SKM-1 (cell line): ENCODE data around the gene ELK1.
"Not testable (repeated sequence)": the region's sequence is repeated elsewhere in the genome, so short reads cannot be mapped to it uniquely, and the experiment has no call there.

ENCODE experiments used
- DNase-seq: peaks from one replicate; lab custom pipeline; 2025; ENCODE audit not compliant: unreplicated experiment; lab: John Stamatoyannopoulos, UW

The ELK1 gene

DNA sequence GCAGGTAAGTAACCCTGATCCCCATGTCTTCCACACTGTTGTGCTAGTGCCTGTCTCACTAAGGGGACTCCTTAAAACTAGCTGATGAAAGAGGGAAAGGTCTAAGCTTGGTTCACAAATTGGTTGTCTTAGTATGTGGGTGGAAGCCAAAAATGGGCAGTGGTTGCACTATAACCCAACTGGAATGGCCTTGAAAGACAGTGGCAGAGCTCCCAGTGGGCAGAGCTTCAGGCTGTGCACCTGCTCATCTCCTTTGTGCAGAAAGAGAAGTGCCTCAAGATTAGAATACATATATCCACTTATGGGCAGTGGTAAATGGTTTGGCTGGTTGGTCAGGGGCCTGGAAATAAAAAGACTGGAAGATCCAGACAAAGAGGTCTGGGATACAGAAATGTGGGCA, 37.9 kb downstream of the ELK1 start:
- DNase-seq, result no peak

DNA sequence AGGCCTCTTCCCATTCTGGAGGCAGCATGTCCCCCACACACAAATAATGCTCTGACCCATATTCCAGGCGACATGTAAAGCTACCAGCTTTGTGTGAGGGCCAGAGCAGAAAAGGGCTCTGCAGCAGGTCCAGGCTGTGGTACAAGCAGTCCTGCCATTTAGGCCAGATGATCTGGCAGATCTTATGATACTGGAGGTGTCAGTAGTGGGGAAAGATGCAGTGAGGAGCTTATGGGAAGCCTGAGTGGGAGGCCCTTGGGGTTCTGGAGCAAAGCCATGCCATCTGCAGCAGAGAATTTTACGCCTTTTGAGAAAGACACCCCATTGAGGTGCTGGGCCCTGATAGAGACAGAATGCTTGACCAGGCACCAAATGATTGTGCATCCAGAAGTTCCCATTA, 38.4 kb downstream of the ELK1 start:
- no peak for DNase-seq

DNA sequence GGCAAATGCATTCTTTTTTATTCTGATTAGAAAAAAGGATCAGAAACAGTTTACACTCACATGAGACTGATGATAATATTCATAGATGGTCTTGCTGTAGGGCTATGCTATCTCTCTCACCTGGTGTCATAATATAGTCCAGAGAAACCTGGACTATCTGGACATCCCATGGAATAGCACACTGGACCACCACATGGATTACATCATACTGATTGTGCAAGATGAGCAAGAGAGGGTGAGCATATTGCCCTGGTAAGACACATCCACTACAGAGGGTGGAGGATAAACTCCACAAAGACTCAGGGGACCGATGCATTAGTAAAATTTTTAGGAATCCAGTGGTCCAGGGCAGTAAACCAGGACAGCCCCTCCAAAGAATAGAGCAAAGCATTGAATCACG, 38.9 kb downstream of the ELK1 start:
- no peak for DNase-seq

DNA sequence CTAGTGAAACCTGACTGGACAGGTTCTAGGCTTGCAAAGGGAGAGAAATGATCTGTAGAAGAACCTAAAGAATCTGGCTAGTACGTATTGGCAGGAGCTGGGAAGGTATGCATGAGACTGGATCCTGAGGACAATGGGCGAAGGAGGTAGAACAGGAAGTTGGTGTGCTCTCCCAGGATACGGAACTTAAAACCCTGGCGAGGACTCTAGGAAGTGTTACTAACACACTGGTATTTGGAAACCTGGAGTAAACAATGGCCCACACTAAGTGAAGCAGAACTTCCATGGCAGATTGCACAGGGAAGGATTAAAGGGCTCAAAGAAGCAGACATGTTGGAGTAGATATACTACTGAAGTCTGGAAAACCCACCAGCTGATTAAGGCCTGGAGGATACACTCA, 39.9 kb downstream of the ELK1 start:
- no peak for DNase-seq

DNA sequence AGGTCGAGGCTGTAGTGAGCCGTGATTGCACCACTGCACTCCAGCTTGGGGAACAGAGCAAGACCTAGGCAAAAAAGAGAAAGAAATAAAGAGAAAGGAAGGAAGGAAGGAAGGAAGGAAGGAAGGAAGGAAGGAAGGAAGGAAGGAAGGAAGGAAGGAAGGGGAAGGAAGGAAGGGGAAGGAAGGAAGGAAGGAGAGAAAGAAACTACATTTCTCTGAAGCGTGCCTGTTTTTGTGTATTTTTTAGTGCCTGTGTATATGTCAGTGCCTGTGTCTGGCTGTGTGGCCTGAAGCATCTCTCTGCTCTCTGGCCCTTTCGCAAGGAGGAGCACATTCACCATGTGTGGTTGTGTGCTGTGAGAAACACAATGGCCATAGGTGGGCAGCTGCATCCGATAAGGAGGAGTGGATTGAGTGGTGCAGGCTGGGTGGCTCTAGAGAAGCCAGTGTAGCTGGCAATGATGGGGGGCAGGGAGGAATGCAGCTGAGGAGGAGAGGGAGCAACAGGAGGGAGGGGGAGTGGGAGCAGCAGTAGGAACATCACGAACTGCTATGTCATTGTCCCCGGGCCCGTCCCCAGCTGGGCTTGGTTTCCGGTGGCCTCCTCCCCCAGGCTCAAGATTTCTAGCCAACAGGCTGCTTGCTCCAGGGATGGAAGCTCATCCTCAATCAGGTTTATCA, 42.1 kb downstream of the ELK1 start:
- DNase-seq, result no peak

DNA sequence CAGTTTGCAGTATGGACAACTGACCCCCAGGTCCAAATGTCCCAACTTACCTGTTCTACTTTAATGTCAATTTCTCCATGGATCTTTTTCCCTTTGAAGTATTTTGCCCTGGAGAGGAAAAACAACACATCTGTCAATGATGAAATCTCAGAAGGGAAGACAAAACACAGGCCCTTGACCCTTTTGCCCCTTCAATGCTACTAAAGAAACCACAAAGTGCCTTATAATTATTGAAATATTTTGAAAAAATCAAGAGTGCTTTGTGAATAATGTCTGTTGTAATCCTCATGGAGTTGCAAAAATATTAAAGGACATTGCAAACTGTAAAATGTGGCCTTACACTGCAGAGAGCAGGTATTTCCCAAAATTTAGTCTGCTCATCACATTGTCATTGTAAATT, 43.3 kb downstream of the ELK1 start:
- DNase-seq, result no peak

DNA sequence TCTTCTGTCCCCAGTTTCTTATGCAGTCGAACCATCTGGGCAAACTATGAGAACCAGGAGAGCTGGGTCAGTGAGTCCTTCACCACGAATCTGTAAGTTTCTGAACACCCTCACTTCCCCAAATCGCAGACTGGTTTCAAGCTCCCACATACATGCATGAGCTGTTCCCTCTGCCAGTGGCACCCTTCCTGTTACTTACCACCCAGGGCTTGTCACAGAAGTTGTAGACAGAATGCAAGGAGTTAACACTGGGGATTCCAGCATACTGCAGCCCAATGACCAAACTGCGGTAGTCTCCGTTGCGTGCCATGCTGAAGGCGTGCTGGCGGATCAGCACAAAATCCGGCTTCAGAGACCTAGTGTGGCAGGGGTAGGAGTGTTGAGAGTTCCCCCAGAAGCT, 45.3 kb downstream of the ELK1 start:
- peak; percentile 8 for DNase-seq

DNA sequence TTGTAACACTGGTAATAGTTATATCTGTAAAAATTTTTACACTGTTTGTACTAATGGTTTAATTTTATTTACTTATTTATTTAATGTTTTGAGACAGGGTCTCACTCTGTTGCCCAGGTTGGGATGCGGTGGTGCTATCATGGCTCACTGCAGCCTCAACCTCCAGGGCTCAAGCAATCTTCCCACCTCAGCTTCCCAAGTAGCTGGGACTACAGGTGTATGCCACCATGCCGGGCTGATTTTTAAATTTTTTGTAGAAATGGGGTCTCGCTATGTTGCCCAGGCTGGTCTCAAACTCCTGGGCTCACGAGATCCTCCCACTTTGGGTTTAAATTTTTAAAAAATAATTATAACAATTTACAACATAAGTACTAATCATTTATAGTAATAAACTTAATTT, 47.2 kb downstream of the ELK1 start:
- DNase-seq, result not testable (repeated sequence)

DNA sequence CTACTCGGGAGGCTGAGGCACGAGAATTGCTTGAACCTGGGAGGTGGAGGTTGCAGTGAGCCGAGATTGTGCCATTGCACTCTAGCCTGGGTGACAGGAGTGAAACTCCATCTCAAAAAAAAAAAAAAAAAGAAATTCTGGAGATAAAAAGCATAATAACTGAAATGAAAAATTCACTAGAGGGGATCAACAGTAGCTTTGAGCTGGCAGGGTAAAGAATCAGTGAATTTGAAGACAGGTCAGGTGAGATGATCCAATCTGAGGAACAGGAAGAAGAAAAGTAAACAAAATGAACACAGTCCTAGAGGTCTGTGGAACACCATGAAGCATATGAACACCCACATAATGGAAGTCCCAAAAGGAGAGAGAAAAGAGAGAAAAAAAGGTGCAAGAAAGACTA, 53.1 kb downstream of the ELK1 start:
- DNase-seq, result no peak

DNA sequence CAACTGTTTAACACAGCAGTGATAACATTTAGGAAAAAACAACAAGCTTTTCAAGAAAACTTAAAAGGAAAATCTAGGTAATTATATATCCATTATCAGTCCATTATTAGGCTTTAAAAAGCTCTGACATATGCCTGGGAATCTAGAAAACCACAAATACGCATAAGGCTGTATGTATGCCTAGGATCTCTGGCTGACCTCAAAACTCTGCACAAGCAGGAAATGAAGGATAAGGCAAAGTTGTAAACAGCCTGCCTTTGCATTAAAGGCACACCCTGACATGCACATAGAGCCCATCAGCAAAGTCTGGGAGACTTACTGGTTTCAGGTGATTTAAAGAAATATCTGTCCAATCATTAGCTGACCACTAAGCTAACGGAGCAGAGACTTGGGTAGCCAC, 54.1 kb downstream of the ELK1 start:
- no peak for DNase-seq

DNA sequence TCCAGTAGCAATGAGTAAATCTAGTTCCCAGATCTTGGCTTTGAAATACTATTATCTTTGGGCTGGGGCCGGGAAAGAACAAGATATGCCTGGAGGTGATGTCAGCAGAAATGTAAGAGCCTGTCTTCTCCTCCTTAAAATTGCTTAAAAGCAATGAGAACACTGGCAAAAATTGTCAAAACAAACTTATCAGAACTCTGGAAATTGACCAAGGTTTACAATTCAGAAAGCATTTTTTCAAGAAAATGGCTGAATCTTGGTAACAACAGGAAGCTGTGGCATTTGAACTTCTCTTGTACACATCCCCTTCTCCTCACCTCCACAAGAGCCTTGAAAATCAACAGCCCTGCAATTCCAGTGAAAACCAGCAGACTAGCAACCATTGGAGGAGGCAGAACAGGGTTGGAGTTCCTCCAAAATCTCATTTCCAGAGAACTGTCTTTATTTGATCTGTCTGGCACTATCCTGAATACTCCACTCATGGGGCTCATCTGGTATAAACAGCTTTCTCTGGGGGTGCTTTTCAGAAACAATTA, 54.6 kb downstream of the ELK1 start:
- DNase-seq, result no peak

DNA sequence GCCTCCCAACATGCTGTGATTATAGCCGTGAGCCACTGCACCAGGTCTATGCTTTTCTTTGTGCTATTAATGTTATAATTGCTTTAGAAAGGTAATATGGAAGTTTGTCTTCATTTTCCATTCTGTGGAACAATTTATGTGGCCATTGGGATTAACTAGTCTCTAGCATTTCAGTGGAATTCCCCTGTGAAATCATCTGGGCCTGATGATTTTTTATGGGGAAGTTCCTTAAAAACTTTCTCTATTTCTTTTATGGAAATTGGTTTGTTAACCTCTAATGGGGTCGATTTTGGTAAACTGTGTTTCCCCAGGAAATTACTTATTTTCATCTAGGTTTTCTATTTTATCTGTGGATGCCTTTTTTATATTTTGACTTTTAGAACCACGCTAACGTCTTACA, 56.8 kb downstream of the ELK1 start:
- no peak for DNase-seq

DNA sequence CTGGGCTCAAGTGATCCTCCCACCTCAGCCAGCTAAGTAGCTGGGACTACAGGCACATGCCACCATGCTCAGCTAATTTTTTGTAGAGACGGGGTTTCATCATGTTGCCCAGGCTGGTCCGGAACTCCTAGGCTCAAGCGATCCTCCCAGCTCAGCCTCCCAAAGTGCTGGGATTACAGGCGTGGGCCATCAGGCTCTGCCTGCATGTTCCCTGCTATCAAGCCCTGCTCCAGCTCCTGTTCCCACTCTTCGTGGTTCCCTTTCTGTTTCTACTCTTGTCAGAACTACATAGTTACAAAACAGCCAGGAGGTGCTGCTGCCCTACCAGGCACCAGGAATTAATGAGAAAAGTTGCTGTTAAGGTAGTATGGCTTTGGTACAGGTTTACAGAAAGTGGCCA, 59.4 kb downstream of the ELK1 start:
- no peak for DNase-seq

DNA sequence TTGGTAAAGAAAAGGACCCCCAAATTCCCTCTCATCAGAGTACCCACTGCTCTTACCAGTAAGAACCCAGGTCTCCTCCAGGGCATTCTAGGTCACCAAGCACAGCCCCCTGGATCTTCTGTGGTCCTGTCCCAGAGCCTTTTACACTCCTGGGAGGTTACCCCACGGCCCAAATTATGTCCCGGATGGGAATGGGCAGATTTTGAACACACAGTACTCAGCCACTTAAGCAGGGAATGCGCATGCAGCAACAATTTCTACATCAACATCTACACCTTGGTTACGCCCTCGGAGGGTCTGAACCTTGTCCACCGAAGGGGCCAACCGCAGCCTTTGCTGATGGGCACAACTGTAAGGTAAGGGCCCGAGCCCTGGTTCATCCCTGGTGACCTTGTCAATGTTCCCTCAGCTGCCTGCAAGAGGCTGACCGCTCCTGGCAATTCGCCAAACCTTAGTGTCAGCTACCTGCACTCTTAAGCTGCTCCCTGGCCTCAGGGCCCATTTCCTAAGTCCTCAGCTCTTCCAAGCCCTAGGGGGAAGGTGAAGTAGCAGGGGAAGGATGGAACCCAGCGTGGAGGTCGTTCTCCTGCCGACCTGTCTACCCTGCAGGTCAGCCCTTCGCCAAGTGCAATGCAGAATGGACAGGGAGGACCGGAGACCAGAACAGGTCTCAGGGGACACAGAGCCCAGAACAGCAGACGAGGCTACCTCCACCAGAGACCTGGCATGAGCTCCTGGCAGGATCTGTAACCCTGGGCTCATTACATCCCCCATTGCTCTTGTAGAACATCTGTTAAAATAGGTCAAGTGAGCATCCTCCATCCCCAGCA, 62.2 kb downstream of the ELK1 start:
- DNase-seq, result no peak

DNA sequence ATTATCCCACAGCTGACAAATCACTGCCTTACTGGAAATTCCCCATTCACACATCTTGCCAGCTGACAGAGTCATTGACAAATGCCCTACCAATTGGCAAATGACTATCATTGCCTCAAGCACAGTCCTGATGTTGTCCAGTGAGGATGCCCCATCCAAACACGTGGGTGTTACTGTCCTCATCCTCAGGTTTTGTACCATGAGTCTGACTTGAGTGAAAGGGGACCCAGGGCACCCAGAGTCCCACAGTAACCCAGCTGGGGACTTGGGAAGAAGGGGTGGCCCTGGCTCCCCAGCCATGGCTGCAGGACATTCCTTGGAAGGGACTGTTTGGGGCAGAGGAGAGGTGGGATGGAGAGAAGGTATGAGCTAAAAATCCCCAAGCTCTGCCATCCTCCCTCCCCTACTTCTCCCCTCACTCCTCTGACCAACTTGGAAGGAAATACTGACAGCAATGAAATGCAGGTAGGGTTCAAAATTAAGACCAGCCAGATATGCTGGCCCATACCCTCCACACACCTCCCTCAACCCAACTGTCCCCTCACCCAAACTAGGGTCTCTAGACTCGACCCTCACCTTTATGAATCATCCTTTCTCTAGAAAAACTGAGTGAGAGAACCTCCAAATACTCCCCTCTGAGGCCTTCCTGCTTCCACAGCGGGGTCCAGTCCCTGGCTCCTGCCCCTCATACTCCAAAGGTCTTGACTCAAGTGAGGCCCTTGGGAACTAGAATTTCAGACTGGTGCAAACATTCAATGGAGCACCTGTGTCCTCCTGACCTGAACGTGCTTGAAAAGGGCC, 63.1 kb downstream of the ELK1 start:
- DNase-seq, result no peak

DNA sequence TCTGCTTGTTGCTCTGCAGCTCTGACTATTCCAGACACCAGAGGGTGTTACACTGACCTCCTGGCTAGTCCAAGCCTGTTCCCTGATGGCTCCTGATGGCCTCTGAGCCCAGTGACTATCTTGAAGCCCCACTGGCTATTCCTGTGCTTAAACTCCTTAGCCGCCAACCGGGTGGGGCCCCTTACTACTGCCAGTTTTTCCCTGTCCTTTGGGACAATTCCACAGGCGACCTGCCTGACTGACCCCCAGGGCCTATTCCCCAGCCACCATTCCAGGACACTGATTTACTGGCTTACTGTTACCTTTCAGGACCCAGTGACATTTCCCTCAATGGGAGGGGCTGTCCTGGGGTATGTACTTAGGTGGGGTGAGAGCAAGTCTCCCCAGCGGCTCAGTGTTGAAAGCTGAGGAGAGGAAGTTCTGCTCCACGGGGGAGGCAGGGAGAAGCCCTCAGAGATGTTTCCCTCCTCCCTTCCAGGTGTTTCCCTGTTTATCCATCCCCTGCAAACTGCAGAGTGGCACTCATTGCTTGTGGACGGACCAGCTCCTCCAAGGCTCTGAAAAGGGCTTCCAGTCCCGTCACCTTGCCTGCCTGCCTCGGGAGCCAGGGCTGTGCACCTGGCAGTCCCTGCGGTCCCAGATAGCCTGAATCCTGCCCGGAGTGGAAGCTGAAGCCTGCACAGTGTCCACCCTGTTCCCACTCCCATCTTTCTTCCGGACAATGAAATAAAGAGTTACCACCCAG, 64.1 kb downstream of the ELK1 start:
- DNase-seq, result no peak
